ENCODE measurements around the gene CERS2.

The CERS2 gene

GRCh38 chr1:150926097-150926741 lies 48.4 kb downstream of the CERS2 start, which contains the start of gene SETDB1 (continued):
- TF ChIP-seq ZBTB49 (tag by site-specific recombination; IDR thresholded peaks at IDR 0.05; ENCODE audit: low read depth) (no peak), YY2 (tag by site-specific recombination; IDR thresholded peaks at IDR 0.05) (no peak), ZNF510 (tag by site-specific recombination; IDR thresholded peaks at IDR 0.05; ENCODE audit: insufficient replicate concordance) (no peak), ZNF473 (tag by site-specific recombination; IDR thresholded peaks at IDR 0.05) (no peak), ZBTB11 (tag by site-specific recombination; conservative IDR thresholded peaks at IDR 0.05; ENCODE audit: low read depth) (peak; percentile 97), ZNF660 (tag by site-specific recombination; IDR thresholded peaks at IDR 0.05) (peak; percentile 27; the same call in 1 of the 2 replicates), ZNF629 (tag by site-specific recombination; IDR thresholded peaks at IDR 0.05) (peak; percentile 80), TCF7L2 (IDR thresholded peaks at IDR 0.05; ENCODE audit: borderline replicate concordance, low read depth, low read length) (no peak), ZNF2 (tag by site-specific recombination; IDR thresholded peaks at IDR 0.05) (peak; percentile 22; the same call in 1 of the 2 replicates), ZNF621 (tag by site-specific recombination; IDR thresholded peaks at IDR 0.05) (no peak), KLF8 (tag by site-specific recombination; IDR thresholded peaks at IDR 0.05) (peak; percentile 84), YY1 (tag by site-specific recombination; IDR thresholded peaks at IDR 0.05) (no peak), ZNF174 (tag by site-specific recombination; IDR thresholded peaks at IDR 0.05) (no peak), ZNF626 (tag by site-specific recombination; IDR thresholded peaks at IDR 0.05) (no peak), RBAK (tag by site-specific recombination; IDR thresholded peaks at IDR 0.05) (no peak), KLF17 (tag by site-specific recombination; IDR thresholded peaks at IDR 0.05) (peak; percentile 68), INSM2 (tag by site-specific recombination; IDR thresholded peaks at IDR 0.05) (peak; percentile 52; the same call in 1 of the 2 replicates), KLF9 (tag by site-specific recombination; IDR thresholded peaks at IDR 0.05; ENCODE audit: low read depth) (peak; percentile 67), ZNF132 (tag by site-specific recombination; IDR thresholded peaks at IDR 0.05; ENCODE audit: borderline replicate concordance) (no peak), KLF1 (tag by site-specific recombination; IDR thresholded peaks at IDR 0.05) (peak; percentile 56; the same call in 1 of the 2 replicates), ZNF518A (tag by site-specific recombination; conservative IDR thresholded peaks at IDR 0.05; ENCODE audit: low read depth) (peak; percentile 100), ZNF292 (tag by site-specific recombination; IDR thresholded peaks at IDR 0.05; ENCODE audit: borderline replicate concordance, low read depth) (no peak), ATF2 (tag by site-specific recombination; IDR thresholded peaks at IDR 0.05; ENCODE audit: low read depth) (no peak)

Data from HEK293 (cell line).